AG04450 (cell line): Measurements from ENCODE around the gene SP1. TPM values are rescaled to one million over a fixed set of nuclear protein-coding genes. Genes with fewer than 3 reads are reported as not detected.

Experiments
- CTCF ChIA-PET: fragments of 300-600, 350-600 bp; formaldehyde crosslinking; extraction: SDS; loops from one replicate; lab custom pipeline; 2022; ENCODE audit warnings: antibody characterized with exemption, inconsistent platforms; lab: Charles Lee
- POLR2A ChIA-PET: fragments of 350-600 bp; formaldehyde crosslinking; extraction: SDS; loops from one replicate; lab custom pipeline; 2021; ENCODE audit warnings: antibody characterized with exemption, inconsistent platforms; lab: Yijun Ruan, JAX
- DNase-seq: peaks from one replicate; pipeline ENCODE4 v3.0.0-alpha.2; 2011; ENCODE audit warnings: low read depth, low spot score
- H3K27ac ChIP-seq: one replicate; pipeline ENCODE4 v1.5.1; 2012; ENCODE audit warnings: low read depth, low read length, control low read depth
- H3K27me3 ChIP-seq: one replicate; pipeline ENCODE4 v1.6.0; 2012; ENCODE audit warnings: low read length; ENCODE audit not compliant: control insufficient read depth, insufficient read depth
- H3K4me3 ChIP-seq: 2 replicates; pipeline ENCODE4 v1.5.1; 2011; ENCODE audit warnings: mild to moderate bottlenecking, low read depth, low read length, control low read depth
- H3K9me3 ChIP-seq: 2 replicates; pipeline ENCODE4 v1.5.1; 2012; ENCODE audit warnings: low read length; ENCODE audit not compliant: control insufficient read depth, insufficient read depth
- polyA plus RNA-seq: library from polyadenylated mRNA; depleted of rRNA; stranded (reverse); fragments of >200 nt; gene quantifications from 2 replicates; pipeline ENCODE4 v1.2.3, GENCODE V29; 2011
- TF ChIP-seq, protein P1 (sequence below): IDR thresholded peaks from 2 replicates; pipeline ENCODE4 v1.5.1; 2011; ENCODE audit warnings: low read depth, low read length, control low read depth, inconsistent platforms

SP1 gene
- polyA plus RNA-seq, 1 experiment, result 45.9 TPM

DNA sequence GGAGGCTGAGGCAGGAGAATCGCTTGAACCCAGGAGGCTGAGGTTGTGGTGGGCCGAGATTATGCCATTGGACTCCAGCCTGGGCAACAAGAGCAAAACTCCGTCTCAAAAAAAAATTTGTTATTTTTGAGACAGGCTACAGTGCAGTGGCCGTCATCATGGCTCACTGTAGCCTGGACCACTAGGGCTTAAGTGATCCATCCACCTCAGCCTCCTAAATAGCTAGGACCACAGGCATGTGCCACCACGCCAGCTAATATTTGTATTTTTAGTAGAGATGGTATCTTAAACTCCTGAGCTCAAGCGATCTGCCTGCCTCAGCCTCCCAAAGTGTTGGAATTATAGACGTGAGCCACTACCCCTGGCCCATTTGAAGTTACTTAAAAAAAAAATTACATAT lies 71.0 kb downstream of the SP1 start:
- ChIA-PET CTCF (interaction anchor here (0.5 to 2.1 kb wide), 7 partner anchors 8 to 231 kb away, joined by 3 to 20 read pairs (median 4); no protein-coding TSS in a partner anchor), POLR2A (interaction anchor here (1.0 to 1.2 kb wide), 2 partner anchors 10 to 28 kb away, joined by 3 read pairs; partner anchors contain the start of gene PRR13)
- DNase-seq, result no peak
- no peak overlapping the region for H3K4me3 ChIP-seq
- H3K27me3 ChIP-seq, result no peaks in the 10 kb centered on the region
- no peaks in the 10 kb centered on the region; the same call in 1 of the 2 replicates for H3K9me3 ChIP-seq
- no peak overlapping the region for H3K27ac ChIP-seq
- TF ChIP-seq, protein P1, sequence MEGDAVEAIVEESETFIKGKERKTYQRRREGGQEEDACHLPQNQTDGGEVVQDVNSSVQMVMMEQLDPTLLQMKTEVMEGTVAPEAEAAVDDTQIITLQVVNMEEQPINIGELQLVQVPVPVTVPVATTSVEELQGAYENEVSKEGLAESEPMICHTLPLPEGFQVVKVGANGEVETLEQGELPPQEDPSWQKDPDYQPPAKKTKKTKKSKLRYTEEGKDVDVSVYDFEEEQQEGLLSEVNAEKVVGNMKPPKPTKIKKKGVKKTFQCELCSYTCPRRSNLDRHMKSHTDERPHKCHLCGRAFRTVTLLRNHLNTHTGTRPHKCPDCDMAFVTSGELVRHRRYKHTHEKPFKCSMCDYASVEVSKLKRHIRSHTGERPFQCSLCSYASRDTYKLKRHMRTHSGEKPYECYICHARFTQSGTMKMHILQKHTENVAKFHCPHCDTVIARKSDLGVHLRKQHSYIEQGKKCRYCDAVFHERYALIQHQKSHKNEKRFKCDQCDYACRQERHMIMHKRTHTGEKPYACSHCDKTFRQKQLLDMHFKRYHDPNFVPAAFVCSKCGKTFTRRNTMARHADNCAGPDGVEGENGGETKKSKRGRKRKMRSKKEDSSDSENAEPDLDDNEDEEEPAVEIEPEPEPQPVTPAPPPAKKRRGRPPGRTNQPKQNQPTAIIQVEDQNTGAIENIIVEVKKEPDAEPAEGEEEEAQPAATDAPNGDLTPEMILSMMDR, result no peak

DNA sequence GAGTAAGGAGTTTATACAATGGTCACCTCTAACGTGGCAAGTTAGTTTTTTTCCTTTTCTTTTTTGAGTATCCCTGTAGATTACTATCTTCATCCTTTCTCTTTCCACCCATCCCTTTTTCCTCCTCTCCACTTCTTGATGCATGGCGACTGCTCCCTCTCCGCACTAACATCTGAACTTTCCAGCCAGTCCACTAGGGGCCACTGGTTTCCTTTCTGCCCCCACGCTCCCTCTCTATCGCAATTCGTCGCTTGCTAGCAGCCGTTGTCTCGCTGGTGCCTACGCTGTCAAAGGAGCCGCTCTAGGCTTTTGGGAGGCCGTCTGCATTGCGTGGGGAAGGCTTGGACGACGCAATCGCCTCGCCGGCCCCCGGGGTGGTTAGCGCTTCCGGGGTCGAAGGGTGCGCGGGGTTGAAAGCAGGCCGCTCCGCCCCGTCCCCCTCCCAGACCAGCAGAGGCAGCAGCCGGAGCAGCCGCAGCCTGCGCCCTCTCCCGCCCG lies 71.7 kb downstream of the SP1 start, which contains the start of gene PCBP2:
Gene PCBP2, plus strand, starts transcription at position 442 of the 498 bp plus-strand sequence. CDS start 2,699 bp downstream, outside the sequence.
- Histone ChIP-seq H3K27me3 (no peaks in the 10 kb centered on the region), H3K4me3 (peak within 1 kb of the TSS; percentile 90), H3K9me3 (no peaks in the 10 kb centered on the region; the same call in 1 of the 2 replicates), H3K27ac (peak within 1 kb of the TSS; percentile 94)
- CTCF ChIA-PET, result interaction anchor here (0.7 to 2.1 kb wide), 6 partner anchors 25 to 231 kb away, joined by 3 to 20 read pairs (median 4); no protein-coding TSS in a partner anchor
- peak; percentile 99 for DNase-seq
- TF ChIP-seq, protein P1, result peak; percentile 92
- POLR2A ChIA-PET, result interaction anchor here (1.0 to 1.2 kb wide), 2 partner anchors 11 to 27 kb away, joined by 3 read pairs; partner anchors contain the start of gene PRR13

DNA sequence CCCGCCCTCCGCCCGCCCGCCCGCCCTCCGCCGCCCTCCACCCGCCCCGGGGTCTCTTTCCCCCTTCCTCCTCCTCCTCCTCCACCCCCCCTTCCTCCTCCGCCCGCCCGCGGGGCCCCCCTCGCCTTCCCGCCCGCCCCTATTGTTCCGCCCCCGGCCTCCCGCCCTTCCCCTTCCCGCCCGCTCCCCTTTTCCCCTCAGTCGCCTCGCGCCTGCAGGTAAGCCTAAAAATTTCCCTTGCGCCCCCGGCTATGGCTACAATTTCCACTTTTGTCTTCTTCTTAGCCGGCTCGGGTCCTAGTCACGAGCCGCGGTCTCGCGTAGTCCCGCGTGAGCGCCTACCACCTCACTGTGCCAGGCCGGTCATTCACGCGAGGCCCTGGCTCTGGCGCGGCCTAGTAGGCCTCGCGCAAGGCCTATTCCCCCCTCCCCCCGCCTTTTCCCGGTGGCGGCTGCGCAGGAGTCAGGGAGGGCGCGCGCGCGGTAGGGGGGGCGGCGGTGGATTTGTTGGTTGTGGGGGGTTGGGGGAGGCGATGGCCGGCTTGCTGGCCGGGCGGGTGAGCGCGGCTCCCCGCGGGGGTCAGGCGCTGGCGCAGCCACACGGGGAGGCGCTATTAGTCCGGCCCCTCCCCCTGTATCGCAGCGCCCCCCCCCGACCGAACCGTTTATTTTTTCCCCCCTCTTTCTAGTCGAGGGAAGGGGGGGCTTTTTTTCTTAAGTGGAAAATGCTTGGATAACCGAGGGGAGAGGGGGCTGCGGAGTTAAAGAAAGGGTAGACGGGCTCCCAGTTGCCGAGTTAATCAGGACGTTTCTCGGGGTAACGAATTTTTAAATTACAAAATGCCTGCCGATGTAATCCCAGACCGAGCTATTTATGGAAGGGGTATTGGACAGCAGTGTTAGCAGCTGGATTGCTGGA lies 72.4 kb downstream of the SP1 start:
- POLR2A ChIA-PET, result interaction anchor here (0.6 to 1.3 kb wide), 5 partner anchors 19 to 84 kb away, joined by 3 to 7 read pairs (median 3); no protein-coding TSS in a partner anchor
- Histone ChIP-seq H3K9me3 (no peaks in the 10 kb centered on the region; the same call in 1 of the 2 replicates), H3K4me3 (peak overlapping the region; percentile 90), H3K27me3 (no peaks in the 10 kb centered on the region), H3K27ac (peak overlapping the region; percentile 94)
- peak; percentile 66 for DNase-seq
- TF ChIP-seq, protein P1, result peak; percentile 24; the same call in 1 of the 2 replicates
- CTCF ChIA-PET, result interaction anchor here (0.6 to 0.8 kb wide), 3 partner anchors 8 to 295 kb away, joined by 3 read pairs; no protein-coding TSS in a partner anchor

DNA sequence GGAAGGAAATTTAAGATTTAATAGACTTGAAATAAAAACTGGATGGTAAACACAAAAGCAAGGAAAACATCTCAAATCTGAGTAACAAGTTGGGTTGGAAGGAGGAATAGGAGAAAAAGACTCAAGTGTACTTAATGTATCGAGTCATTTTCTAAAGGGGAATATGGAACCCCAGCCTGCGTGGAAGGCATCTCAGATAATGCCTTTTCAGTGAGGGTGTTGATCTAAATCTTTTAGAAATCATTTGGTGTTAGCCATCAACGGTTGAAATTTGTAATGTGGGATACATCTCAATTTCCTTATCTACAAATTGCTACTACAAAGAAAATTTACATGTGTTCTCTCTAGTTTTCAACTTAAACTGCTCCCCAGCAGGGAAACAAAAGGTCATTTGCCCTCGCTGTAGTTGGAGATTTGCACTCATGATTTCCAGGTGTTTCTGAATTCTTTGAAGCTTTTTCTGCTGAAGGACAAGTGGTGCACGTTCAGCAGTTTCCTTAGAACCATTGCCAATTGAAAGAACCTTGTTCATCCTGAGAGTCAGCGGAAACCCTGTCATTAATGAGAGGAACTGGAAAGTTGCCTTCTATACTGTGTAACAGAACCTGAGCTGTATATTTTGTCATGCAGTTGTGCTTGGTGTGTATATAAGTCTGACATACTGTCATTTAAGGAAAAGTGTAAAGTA lies 74.1 kb downstream of the SP1 start:
- H3K27ac ChIP-seq, result no peak overlapping the region
- POLR2A ChIA-PET, result interaction anchor here (0.7 to 1.3 kb wide), 3 partner anchors 21 to 47 kb away, joined by 3 read pairs; partner anchors contain the start of gene TARBP2
- no peaks in the 10 kb centered on the region for H3K27me3 ChIP-seq
- CTCF ChIA-PET, result interaction anchor here (0.6 to 1.5 kb wide), 4 partner anchors 13 to 133 kb away, joined by 3 to 6 read pairs (median 4); no protein-coding TSS in a partner anchor
- peak overlapping the region; percentile 90 for H3K4me3 ChIP-seq
- no peaks in the 10 kb centered on the region; the same call in 1 of the 2 replicates for H3K9me3 ChIP-seq
- TF ChIP-seq, protein P1, result no peak
- no peak for DNase-seq
